Measurements from ENCODE around the gene CX3CR1.

- TF ChIP-seq, protein P1, sequence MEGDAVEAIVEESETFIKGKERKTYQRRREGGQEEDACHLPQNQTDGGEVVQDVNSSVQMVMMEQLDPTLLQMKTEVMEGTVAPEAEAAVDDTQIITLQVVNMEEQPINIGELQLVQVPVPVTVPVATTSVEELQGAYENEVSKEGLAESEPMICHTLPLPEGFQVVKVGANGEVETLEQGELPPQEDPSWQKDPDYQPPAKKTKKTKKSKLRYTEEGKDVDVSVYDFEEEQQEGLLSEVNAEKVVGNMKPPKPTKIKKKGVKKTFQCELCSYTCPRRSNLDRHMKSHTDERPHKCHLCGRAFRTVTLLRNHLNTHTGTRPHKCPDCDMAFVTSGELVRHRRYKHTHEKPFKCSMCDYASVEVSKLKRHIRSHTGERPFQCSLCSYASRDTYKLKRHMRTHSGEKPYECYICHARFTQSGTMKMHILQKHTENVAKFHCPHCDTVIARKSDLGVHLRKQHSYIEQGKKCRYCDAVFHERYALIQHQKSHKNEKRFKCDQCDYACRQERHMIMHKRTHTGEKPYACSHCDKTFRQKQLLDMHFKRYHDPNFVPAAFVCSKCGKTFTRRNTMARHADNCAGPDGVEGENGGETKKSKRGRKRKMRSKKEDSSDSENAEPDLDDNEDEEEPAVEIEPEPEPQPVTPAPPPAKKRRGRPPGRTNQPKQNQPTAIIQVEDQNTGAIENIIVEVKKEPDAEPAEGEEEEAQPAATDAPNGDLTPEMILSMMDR (IDR thresholded peaks at IDR 0.05; ENCODE audit: insufficient read depth, low read depth, low read length): no peak
- TF ChIP-seq EZH2 (IDR thresholded peaks at IDR 0.05; ENCODE audit: insufficient read depth, low read length): no peak
Observed at GRCh38 chr3:39219702-39220101, 60.1 kb downstream of the CX3CR1 start.

Measured in astrocyte (in vitro differentiated cells and primary cell).